HPDE6-E6E7 (cell line): Measurements from ENCODE around the gene SLC25A18.

Experiments used
- DNase-seq: peaks from one replicate; pipeline ENCODE4 v3.0.0; 2011; ENCODE audit warnings: missing footprints; ENCODE audit errors: extremely low spot score

The SLC25A18 gene

DNA sequence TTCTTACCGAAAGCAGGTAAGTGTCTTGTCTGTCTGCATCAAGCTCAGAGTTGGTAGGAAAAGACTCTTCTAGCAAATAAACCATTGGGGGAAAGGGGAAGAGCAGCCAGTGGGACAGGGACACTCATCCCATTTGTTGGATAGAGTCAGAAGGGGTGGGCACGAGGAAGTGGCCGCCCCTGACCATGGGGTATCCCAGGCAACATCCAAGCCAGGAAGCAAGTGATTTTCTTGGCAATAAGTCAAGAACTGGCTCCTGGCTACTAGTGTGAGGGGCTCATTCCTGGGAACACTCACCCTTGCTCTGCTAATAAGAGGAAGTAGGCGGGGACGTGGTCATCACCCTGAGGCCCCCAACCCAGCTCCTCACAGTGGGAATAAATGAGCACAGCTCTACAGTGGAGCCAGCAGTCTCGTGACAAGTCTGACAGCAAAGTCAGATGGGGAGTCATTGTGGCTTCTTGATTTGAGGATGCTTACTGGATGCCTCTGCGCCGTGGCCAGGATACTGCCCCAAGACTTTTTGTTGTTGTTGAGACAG is 6.7 kb downstream of the SLC25A18 start:
- DNase-seq = no peak

DNA sequence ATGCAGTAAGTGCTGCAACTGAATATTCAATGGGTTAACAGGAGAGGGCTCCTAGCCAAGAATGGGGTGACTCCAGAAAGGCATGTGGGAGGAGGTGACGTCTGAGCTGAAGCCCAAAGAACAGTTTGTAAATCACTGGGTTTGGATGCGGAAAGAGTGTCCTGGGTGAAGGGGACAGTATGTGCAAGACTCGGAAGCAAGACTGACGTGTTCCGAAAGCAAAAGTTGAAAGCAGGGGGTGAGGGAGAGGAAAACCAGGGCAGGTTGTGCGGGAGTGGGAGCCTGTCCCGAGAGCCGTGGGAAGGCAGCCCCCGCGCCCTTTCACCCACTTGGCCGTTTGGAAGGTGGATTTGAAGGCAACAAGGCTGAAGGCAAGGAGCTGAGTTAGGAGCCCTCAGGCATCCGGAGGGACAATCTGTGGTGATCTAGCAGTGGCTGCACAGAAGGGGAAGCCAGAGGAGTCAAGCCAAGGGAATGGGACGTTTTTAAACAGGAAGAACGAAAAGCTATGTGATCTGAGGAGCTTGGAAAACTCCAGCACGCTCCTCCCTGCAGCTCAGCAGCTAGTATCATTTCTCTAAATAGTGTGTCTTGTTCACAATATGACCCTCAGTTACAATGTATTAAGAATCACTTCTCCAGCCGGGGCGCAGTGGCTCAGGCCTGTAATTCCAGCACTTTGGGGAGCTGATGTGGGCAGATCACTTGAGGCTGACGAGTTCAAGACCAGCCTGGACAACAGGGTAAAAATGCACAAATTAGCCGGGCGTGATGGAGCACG is 7.7 kb downstream of the SLC25A18 start:
- DNase-seq = no peak

DNA sequence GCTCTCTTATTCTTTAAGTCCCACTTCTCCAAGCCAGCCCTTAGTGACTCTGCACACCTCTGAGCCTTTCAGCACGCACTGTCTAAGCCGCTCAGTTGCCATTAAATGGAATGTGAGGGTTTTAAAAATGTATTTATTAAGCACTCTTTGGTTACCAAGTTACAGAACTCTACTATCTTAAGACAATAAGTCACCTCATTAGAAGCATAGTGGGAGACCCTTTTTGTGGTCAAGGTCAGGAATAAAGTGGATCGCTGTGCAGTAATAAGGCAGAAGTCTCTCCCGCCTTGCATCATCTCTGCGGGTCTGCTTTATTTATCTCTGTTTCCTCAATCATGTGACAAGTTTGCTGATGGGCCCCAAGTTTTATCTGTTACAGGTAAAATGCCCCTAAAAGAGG is 11.9 kb downstream of the SLC25A18 start:
- DNase-seq = no peak

DNA sequence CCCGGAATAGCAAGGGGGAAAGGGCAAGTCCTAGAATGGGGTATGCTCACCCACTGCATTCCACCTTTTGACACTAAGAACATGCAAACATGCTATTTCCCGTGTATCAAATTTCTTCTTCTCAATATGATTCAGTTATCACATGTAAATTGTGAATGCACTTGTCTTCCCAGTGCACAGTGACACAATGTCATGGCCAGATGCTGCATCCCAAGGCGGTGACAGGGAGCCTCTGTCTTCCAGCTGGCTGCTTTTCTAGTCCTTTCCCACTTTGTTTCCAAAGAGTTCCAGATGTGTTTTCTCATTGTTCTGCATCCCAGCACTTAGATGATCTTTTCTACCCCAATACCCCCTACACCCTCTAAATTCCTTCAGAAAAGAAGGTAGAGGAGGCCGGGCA is 12.4 kb downstream of the SLC25A18 start:
- DNase-seq = no peak

DNA sequence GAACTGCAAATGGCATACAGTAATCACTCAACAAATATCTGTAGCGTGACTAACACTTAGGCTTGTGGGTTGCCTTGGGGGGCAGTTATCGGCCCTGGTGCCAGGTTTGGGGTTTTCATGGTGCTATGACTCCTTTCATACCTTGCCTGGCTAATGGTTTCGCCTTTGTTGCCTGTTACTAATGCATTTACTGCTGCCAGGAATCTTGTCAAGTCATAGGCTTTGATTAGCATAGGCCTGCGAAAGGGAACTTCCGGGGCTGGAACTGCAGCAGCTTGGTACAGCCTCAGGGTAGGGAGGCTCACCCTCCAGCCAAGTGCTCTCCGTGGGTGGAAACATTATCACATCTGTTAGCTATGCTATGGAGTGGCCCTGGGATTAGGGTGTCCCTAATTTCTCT is 13.2 kb downstream of the SLC25A18 start:
- DNase-seq = peak; percentile 91

DNA sequence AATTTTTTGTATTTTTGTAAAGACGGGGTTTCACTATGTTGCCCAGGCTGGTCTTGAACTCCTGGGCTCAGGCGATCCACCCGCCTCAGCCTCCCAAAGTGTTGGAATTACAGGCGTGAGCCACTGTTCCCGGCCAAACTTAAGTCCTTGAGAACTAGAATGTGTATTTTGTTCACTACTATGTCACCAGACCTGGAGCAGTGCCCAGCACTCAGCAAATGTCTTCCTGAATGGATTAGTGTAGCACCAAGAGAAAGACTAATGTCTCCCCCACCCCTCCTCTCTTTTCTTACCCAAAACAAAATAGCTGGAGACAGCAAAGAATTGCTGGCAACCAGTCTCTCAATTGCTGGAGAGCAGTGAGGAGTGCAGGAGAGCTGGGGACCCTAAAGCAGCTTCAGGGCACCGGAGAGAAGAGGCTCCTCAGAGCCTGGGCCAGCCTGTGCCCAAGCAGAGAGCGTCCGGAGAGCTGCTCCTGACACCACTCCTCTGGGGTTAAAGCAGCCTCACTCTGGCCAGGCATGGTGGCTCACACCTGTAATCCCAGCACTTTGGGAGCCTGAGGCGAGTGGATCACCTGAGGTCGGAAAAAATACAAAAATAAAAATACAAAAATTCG is 14.9 kb downstream of the SLC25A18 start:
- no peak for DNase-seq

DNA sequence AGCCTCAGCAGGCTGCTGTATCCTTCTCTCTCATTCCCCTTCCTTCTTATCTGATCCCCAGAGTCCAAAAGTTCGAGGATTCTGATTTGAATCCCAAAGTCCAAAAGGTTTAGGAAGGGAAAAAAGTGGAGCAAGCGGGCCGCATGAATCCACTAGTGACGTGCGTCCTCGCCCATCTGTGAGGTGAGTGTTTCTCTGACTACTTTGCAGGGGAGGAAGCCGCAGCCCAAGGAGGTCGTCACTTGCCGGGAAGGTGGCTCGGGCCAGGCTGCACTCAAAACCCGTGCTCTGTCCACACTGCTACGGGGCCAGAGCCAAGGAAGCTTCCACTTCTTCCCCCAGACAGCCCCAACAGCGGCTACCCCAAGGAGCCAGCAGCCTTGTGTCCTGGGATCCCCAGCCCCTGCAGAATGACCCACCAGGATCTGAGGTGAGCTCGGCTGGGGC is 16.3 kb downstream of the SLC25A18 start:
- no peak for DNase-seq

DNA sequence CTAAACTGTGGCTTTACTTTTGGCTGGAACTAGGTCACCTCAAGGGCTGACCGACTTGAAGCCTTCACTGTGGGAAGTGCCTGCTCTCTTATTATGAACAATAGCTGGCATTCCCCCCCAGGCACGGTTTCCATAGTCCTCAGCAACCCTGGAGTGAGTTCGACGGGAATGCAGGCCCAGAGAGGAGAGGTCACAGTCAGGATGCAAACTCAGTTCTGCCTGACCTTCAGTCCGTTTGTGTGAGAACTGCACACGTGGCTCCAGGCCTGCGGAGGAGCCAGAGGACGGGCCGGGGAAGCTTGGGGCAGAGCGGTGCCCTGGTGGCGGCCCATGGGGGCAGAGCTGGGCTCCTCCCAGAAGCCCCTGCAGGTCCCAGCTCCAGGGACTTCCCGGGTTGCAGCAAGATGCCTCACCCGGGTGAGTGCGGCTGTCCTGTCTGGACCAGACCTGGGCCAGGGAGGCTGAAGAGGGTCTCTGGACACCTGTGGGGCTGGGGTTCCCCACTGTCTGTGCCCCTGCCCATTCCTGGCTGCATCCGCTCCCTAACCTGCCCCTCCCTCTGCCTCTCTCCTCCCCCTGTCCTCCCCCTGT is 17.2 kb downstream of the SLC25A18 start:
- no peak for DNase-seq

DNA sequence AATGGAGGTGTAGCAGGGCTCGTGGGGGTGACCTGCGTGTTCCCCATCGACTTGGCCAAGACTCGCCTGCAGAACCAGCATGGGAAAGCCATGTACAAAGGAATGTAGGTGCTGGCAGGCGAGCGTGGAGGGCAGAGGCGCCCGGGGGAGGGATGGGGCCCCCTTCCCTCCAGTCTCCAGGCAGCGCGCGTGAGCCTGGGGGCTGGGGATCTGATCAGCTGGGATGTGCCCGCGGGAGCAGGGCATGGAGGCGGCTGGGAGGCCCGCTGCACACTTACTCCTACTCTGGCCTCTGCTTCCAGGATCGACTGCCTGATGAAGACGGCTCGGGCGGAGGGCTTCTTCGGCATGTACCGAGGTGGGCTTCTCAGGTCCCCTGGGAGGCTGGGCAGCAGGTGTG is 17.8 kb downstream of the SLC25A18 start:
- DNase-seq = no peak

DNA sequence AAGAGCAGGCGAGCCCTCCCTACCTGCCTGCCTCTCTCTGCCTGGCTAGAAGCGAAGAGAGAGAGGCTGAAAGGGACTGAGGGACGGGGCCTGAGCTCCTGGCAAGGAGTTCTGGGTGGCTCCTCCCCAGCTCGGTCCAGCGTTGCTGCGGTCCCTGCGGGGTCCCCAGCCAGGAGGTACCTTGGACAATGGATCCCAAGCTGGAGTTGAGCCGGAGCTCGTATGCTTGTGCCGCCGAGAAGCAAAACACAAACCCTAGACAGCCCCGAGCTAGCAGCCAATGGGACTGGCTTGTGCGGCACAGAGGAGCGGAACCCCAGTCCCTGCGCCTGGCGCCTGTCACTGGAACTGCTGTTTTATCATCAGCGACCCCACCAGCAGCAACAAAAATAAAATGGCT is 18.3 kb downstream of the SLC25A18 start:
- no peak for DNase-seq

DNA sequence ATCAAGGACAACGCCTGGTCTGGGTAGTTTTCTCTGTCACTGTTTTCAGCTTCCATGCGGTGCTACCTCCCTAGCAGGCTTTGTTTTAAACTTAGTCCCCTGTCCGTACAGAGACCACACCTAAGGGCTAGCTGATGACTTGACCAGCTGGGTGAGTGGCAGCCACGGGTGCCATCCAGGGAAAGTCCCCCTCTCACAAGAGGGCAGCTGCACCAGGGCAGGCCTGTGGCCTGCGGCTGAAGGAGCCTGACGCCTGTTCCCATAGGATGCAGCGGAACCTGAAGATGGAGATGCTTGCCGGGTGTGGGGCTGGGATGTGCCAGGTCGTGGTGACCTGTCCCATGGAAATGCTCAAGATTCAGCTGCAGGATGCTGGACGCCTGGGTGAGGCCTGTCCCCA is 19.9 kb downstream of the SLC25A18 start:
- no peak for DNase-seq

DNA sequence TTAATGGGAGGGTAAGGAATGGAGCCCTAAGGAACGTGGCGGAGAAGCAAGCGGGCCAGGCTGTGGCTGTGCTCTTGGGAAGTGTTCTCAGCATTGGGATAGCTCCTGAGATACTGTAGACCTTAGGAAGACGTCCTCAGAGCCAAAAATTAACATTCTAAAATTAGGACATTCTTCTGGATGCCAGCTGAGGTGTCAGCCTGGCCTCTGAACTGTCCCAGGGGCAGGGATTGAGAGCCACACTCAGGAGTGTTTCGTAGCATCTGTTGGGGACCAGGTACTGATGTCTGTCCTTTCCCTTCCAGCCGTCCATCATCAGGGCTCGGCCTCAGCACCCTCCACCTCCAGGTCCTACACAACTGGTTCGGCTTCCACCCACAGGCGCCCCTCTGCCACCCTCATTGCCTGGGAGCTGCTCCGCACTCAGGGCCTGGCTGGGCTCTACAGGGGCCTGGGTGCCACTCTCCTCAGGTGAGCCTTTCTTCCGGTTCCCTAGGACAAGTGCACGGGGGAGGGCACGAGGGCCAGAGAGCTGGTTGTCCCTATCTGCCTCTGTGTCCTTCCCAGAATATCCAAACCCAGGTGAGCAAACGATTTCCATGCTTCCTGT is 23.6 kb downstream of the SLC25A18 start:
- no peak for DNase-seq

DNA sequence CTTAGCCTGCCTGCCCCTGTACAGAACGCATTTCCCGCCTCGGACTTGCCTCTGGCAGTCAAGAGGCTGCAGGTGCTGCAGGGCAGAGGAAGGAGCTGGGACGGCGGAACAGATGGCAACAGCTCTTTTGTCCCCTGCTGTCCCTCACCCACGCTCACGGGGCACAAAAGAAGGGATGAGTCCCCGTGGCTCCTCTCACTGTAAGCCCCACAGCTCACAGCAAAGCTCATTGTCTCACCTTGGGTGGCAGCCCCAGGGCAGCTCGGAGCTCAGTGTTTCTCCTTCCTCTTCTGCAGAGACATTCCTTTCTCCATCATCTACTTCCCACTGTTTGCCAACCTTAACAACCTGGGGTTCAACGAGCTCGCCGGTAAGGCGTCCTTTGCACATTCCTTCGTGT is 24.3 kb downstream of the SLC25A18 start:
- no peak for DNase-seq

DNA sequence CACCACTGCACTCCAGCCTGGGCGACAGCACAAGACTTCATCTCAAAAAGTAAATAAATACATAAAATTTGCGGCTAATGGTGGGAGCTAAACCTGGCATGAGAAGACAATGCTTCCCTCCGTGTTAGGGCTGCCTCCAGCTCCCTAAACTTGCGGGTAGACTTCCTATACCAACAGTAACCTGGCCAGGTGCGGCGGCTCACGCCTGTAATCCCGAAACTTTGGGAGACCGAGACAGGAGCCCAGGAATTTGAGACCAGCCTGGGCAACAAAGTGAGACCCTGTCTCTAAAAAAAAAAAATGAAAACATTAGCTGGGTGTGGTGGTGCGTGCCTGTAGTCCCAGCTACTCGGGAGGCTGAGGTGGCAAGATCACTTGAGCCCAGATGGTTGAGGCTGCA is 25.3 kb downstream of the SLC25A18 start:
- no peak for DNase-seq

DNA sequence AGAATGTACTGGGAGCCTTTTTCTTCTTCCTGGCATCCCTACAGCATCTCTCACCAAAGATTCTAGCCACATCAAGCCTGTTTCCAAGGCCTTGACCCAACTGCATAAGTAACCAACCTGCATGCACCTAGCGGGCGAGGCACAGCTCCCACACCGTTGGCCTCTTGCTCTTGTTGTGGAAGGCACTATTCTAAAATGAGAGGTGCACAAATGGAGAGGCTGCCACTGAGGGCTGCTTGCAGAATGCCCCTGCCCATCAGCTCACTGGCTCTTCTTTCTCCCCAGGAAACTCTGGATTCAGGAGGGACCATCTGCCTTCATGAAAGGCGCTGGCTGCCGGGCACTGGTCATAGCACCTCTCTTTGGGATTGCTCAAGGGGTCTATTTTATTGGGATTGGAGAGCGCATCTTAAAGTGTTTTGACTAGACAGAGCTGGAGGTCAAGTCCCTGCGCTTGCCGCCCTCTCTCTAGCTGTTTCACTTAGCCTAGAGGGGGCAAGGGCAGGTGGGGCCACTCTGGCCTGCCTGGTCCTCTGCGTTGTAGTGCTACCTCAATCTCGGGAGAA is 26.6 kb downstream of the SLC25A18 start:
- DNase-seq = no peak

DNA sequence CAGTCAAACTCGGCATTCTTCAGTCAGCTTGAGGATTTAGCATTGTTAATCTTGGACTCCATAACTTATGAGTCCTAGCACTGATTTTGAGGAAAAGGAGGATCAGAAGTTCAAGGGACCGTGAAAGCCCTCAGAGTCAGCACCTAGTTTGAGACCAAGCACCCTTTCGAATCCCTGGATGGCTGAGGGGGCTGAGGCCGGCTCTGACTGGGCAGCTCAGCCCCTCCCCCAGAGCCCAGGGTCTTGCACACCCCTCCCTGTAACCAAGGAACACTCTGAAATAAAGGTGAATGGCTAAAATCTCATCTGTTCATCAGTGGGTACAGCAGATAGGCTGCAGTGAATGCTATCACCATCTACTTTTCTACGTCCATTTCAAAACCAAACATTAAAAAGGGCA is 27.3 kb downstream of the SLC25A18 start:
- DNase-seq = no peak

DNA sequence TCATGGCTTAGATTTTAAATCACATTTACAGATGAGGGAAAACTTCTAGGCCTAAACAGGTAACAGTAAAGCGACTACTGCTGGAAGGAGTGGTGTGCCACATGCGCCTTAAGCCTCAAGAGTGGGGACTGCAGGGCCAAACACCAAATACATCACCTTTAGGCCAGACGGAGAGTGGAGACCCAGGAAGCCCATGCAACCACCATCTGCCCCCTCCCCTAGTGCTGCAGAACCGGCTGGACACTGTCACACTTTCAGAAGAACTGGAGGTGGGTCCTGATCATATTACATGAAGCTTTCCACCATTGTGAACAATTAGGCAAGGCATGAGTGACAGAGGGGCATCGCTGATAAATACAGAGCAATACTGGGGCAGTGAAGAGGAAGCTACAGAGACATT is 28.9 kb downstream of the SLC25A18 start:
- DNase-seq = no peak

DNA sequence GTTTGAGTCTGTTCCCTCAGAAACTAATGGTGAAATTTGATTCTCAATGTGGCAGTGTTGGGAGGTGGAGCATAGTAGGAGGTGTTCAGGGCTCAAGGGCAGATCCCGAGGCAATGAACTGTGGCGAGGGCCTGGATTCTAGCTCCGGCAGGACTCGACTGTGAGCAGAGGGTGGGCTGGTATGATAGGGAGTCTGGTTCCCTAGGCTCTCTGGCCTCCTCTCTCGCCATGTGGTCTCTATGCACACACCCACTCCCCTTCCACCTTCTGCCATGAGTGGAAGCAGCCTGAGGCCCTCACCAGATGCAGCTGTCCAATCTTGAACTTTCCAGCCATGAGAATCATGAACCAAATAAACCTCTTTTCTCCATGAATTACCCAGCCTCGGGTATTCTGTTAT is 32.9 kb downstream of the SLC25A18 start:
- DNase-seq = no peak

DNA sequence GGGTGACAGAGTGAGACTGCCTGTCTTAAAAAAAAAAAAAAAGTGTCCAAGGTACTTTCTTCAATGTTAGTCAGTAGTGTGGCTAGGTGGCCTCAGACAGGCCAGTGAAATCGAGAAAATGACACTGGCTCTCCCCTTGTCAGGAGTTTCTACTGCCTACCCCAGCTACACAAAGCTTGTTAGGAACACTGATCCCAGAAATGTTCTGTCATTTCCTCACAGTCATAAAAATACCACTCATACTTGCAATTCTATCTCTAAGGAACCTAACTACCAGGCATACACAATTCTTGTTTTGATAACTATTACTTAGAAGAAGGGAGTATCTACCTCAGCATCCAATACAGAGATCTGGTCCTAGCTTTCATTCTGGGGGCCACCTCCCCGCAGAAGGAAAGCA is 33.9 kb downstream of the SLC25A18 start:
- no peak for DNase-seq

DNA sequence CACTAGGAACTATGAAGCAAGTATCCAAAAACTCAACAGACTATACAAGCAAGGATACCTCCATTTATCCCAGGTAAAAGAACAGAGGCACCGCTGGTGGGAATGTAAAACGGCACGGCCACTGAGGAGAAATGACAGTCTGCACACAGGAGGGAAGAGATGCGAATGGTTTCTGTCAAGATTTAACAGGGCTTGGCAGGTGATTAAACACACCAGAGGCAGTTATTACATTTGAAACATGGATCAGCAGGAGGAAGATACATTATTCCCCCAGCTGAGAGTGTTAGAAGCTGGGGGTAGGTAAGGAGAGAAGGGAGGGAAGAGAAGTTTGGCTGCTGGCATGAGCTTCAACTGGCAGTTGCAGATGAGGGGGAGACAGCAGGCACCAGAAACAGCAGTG is 35.0 kb downstream of the SLC25A18 start:
- DNase-seq = no peak

DNA sequence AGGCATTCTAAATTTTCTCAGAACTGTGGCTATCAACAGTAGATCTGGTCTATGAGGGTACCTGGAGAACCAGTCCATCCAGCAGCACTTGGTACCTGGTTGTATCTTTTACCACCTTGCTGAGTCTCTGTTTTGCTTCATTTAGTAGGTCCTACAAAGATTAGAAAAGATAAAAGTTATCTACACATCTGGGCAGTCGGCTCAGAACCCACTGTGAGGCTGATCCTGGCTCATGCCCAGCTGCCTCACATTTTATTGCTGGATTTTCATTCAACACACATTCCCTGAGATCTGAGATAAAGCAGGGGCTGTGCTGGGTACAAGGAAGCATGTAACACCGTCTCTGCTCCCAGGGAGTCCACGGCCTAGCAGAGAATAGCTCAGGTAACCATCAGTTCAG is 37.7 kb downstream of the SLC25A18 start:
- no peak for DNase-seq

DNA sequence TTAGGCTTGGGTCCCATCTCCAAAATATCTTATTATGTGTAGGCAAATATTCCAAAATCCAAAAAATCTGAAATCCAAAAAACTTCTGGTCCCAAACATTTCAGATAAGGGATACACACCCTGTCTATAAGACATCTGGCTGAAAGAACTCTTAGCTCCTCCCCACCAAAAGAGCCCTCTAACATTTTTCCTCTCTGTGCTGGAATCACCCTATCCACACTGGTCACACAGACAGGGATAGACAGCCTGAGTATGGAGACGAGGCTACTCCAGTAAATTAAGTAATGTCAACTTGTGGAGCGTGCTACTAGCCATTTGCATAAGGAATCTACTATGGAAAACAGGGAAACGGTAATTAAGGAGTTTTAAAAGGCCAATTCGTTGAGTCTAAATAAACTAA is 40.4 kb downstream of the SLC25A18 start:
- DNase-seq = no peak
